Neural cell (in vitro differentiated cells): ENCODE data around the gene KCNAB2.

Experiments
- EP300 ChIP-seq: fragments of 450-650 bp; conservative IDR thresholded peaks from 2 replicates; pipeline ENCODE4 v1.6.1; 2014; ENCODE audit warnings: antibody characterized with exemption, mild to moderate bottlenecking, moderate library complexity; ENCODE audit not compliant: poor library complexity, severe bottlenecking
- EZH2 ChIP-seq: fragments of 200-600, 300-800 bp; shearing (Covaris generic), sonication (generic); IDR thresholded peaks from 2 replicates; pipeline ENCODE4 v1.6.1; 2014; ENCODE audit warnings: antibody characterized with exemption, low read length, borderline replicate concordance, mild to moderate bottlenecking; ENCODE audit not compliant: insufficient read depth, poor library complexity, severe bottlenecking
- TF ChIP-seq, protein P1 (sequence below): fragments of 450-650 bp; IDR thresholded peaks from 2 replicates; pipeline ENCODE4 v1.5.1; 2014; ENCODE audit warnings: antibody characterized with exemption, mild to moderate bottlenecking, moderate library complexity; ENCODE audit not compliant: poor library complexity, severe bottlenecking

DNA sequence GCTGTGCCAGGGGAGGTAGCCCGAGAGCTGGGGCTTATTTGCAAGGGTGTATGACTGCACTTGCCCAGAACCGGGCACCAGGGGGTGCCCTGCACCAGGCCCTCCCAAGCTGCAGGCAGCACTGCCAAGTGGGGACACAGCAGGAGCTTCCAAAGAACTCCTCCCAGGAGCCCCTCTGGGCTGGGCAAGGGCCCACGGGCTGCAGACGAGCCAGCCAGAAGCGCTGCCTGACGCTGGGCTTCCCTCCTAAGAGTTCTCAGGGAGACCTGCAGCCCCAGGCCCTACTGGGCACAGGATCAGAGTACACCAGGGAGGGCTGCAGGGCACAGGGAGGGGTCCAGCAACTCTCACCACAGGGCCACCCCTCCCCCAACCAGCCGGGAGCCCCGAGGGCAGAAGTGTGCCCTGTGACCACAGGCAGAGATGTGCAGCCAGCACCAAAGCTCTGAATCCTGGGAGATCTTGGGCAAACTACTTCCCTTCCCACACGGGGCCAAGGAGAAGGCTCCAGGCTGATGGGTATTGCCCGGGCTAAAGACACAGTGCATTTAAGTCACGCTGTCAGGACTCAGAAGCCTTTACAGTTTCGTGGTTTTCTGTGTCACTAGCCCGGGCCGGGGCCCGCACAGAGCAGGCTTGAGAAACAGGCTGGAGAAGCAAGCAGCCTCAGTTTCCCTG is 63.4 kb downstream of the KCNAB2 start:
- TF ChIP-seq EP300: no peak
- TF ChIP-seq, protein P1, sequence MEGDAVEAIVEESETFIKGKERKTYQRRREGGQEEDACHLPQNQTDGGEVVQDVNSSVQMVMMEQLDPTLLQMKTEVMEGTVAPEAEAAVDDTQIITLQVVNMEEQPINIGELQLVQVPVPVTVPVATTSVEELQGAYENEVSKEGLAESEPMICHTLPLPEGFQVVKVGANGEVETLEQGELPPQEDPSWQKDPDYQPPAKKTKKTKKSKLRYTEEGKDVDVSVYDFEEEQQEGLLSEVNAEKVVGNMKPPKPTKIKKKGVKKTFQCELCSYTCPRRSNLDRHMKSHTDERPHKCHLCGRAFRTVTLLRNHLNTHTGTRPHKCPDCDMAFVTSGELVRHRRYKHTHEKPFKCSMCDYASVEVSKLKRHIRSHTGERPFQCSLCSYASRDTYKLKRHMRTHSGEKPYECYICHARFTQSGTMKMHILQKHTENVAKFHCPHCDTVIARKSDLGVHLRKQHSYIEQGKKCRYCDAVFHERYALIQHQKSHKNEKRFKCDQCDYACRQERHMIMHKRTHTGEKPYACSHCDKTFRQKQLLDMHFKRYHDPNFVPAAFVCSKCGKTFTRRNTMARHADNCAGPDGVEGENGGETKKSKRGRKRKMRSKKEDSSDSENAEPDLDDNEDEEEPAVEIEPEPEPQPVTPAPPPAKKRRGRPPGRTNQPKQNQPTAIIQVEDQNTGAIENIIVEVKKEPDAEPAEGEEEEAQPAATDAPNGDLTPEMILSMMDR: no peak
- no peak for TF ChIP-seq EZH2
